HS-27A (cell line): ENCODE measurements around the gene PDIA3.
"Not testable (repeated sequence)": the region's sequence is repeated elsewhere in the genome, so short reads cannot be mapped to it uniquely, and the experiment has no call there.

Experiments used
- DNase-seq: peaks from one replicate; pipeline ENCODE4 v3.0.0-alpha.2; 2012; ENCODE audit warnings: low read depth, missing footprints

The PDIA3 gene

GRCh38 chr15:43776718-43777266, 30.6 kb downstream of the PDIA3 start, which contains the start of gene ELL3:
TSS of gene ELL3 (minus strand) at chr15:43776966. CDS start at chr15:43776901, 65 bp downstream.
- peak; percentile 46 for DNase-seq

GRCh38 chr15:43777267-43777914, 31.2 kb downstream of the PDIA3 start:
- no peak for DNase-seq

GRCh38 chr15:43779016-43779415, 32.8 kb downstream of the PDIA3 start:
- DNase-seq: no peak

- no peak for DNase-seq
Observed at GRCh38 chr15:43789409-43789808, 43.2 kb downstream of the PDIA3 start.

GRCh38 chr15:43791993-43792760, 45.9 kb downstream of the PDIA3 start, which contains the start of gene SERF2:
TSS of gene SERF2 (plus strand) at chr15:43792320. CDS start at chr15:43792377, 57 bp downstream.
- DNase-seq: peak; percentile 93

GRCh38 chr15:43792761-43793476, 46.7 kb downstream of the PDIA3 start:
- no peak for DNase-seq

- no peak for DNase-seq
Observed at GRCh38 chr15:43793647-43794046, 47.4 kb downstream of the PDIA3 start.

GRCh38 chr15:43794269-43795037, 48.2 kb downstream of the PDIA3 start:
- no peak for DNase-seq

- DNase-seq: no peak
Observed at GRCh38 chr15:43795197-43795596, 49.0 kb downstream of the PDIA3 start.

GRCh38 chr15:43795997-43796396, 49.8 kb downstream of the PDIA3 start:
- no peak for DNase-seq

- DNase-seq: no peak
Observed at GRCh38 chr15:43796566-43796965, 50.3 kb downstream of the PDIA3 start.

- DNase-seq: no peak
Observed at GRCh38 chr15:43799209-43799944, 53.1 kb downstream of the PDIA3 start.

- DNase-seq: no peak
Observed at GRCh38 chr15:43799945-43800285, 53.7 kb downstream of the PDIA3 start, which contains the start of gene SERINC4. TSS of gene SERINC4 (minus strand) at chr15:43800220. CDS start at chr15:43799986, 234 bp downstream.

- DNase-seq: peak; percentile 52
Observed at GRCh38 chr15:43800286-43801141, 54.3 kb downstream of the PDIA3 start, which contains the start of gene HYPK. TSS of gene HYPK (plus strand) at chr15:43800599. CDS start at chr15:43800623, 24 bp downstream.

GRCh38 chr15:43802676-43803075, 56.4 kb downstream of the PDIA3 start:
- not testable (repeated sequence) for DNase-seq

GRCh38 chr15:43808435-43808950, 62.3 kb downstream of the PDIA3 start:
- no peak for DNase-seq

GRCh38 chr15:43808960-43809678, 62.9 kb downstream of the PDIA3 start:
- no peak for DNase-seq

- not testable (repeated sequence) for DNase-seq
Observed at GRCh38 chr15:43815064-43815463, 68.8 kb downstream of the PDIA3 start.

GRCh38 chr15:43821505-43821904, 75.3 kb downstream of the PDIA3 start:
- no peak for DNase-seq
